Measurements from ENCODE around the gene ERC2.

GRCh38 chr3:56113908-56114307 is 354.4 kb downstream of the ERC2 start:
- TF ChIP-seq CTCF (conservative IDR thresholded peaks at IDR 0.05; ENCODE audit: low read depth, low read length), result no peak
- TF ChIP-seq EZH2 (IDR thresholded peaks at IDR 0.05; ENCODE audit: borderline replicate concordance, low read depth, low read length, poor library complexity, severe bottlenecking), result no peak

Data from A673 (cell line).